NCI-H748 treated with DMSO at 0.1 percent for 48 hours (cell line): ENCODE measurements around the gene CLPTM1.
"Not testable (repeated sequence)": the region's sequence is repeated elsewhere in the genome, so short reads cannot be mapped to it uniquely, and the experiment has no call there.

ENCODE experiments used
- DNase-seq: peaks from one replicate; lab custom pipeline; 2025; lab: John Stamatoyannopoulos, UW

The CLPTM1 gene

GRCh38 chr19:44975444-44975843 lies 20.3 kb downstream of the CLPTM1 start:
- no peak for DNase-seq

GRCh38 chr19:44984005-44984404 lies 28.8 kb downstream of the CLPTM1 start:
- DNase-seq, result no peak

GRCh38 chr19:44985445-44985844 lies 30.3 kb downstream of the CLPTM1 start:
- no peak for DNase-seq

DNA sequence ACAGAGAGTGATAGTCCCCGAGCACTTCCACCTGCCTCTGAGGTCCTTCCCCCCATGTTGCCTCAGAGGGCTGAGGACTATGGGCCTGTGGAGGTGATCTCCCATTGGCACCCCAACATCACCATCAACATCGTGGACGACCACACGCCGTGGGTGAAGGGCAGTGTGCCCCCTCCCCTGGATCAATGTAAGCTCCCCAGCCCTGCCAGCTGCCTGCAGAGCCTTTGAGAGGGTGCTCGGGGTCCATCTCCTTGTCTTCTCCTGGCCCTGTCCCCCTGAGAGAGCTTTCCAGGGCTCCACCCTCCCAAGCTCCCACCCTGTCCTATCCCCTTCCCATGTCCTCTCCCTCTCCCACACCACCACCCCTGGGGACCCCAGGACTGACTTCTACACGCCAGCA lies 31.2 kb downstream of the CLPTM1 start:
- DNase-seq, result no peak

GRCh38 chr19:44987148-44987675 lies 32.0 kb downstream of the CLPTM1 start:
- no peak for DNase-seq

- no peak for DNase-seq
Measured at GRCh38 chr19:44988273-44988672, 33.1 kb downstream of the CLPTM1 start.

DNA sequence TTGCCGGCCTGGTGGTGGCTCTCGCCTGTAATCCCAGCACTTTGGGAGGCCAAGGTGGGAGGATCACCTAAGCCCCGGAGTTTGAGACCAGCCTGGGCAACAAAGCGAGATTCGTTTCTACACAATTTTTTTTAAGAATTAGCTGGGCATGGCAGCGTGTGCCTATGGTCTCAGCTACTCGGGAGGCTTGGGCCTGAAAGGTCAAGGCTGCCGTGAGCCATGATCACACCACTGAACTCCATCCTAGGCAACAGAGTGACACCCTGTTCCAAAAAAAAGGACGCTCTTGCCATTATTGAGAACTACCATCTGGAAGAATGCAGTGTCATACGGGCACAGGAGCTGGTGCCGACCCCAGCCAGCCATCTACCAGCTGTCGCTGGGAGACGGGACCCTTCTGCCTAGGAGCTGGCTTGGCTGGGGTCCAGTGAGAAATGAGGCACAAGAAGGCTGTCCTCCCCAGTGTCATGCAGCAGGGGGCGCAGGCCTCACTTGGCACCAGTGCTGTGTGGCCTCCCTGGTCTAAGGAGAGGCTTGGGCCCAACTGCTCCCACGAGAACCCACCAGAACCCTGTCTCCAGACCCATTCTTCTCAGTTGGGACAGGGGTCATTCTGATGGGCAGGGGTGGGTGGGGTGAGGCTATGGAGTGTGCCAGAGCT lies 33.8 kb downstream of the CLPTM1 start:
- no peak for DNase-seq

DNA sequence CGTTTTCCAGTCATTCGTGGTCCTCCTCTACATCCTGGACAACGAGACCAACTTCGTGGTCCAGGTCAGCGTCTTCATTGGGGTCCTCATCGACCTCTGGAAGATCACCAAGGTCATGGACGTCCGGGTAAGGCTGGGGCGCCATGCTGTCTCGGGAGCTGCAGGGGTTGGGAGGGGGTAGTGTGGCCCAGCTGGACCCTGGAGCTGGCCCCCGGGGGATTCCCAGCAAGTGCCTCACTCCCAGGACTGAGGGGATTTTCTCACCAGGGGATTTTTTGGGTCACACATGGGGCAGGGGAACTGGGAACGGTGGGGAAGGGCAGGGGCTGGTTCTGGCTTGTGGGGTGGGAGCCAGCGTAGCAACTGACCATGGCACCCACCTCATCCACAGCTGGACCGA lies 35.3 kb downstream of the CLPTM1 start:
- no peak for DNase-seq

- DNase-seq, result no peak
Measured at GRCh38 chr19:44990966-44991365, 35.8 kb downstream of the CLPTM1 start.

DNA sequence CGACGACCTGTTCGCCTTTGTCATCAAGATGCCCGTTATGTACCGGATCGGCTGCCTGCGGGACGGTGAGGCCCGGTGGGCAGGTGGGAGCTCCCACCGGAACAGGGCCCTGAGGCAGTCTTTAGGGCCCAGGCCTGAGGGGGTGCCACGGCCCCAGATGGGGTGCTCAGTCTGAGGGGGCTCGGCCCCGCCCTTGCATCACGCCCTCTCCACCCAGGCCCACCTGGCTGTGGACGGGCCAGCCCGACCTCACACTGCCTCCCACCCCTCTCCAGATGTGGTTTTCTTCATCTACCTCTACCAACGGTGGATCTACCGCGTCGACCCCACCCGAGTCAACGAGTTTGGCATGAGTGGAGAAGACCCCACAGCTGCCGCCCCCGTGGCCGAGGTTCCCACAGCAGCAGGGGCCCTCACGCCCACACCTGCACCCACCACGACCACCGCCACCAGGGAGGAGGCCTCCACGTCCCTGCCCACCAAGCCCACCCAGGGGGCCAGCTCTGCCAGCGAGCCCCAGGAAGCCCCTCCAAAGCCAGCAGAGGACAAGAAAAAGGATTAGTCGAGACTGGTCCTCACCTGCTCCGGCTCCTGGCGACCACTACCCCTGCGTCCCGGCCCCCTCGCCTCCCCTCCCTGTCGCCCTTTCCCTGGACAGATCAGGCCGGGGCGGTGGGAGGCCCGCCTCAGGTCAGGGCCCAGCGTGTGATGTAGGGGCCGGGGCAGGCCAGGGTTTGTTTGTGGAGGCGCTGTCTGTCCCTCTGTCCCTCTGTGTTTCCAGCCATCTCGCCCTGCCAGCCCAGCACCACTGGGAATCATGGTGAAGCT lies 37.4 kb downstream of the CLPTM1 start:
- no peak for DNase-seq

DNA sequence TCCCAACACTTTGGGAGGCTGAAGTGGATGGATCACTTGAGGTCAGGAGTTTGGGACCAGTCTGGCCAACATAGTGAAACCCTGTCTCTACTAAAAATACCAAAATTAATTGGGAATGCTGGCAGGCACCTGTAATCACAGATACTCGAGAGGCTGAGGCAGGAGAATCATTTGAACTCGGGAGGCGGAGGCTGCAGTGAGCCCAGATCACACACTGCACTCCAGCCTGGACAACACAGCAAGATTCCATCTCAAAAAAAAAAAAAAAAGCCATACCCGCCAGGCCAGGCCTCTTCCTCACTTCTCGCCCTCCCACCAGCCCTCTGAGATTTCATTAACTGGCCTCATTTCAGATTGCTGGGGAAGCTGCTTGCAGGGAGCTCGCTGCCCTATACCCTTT lies 38.3 kb downstream of the CLPTM1 start:
- DNase-seq, result no peak

DNA sequence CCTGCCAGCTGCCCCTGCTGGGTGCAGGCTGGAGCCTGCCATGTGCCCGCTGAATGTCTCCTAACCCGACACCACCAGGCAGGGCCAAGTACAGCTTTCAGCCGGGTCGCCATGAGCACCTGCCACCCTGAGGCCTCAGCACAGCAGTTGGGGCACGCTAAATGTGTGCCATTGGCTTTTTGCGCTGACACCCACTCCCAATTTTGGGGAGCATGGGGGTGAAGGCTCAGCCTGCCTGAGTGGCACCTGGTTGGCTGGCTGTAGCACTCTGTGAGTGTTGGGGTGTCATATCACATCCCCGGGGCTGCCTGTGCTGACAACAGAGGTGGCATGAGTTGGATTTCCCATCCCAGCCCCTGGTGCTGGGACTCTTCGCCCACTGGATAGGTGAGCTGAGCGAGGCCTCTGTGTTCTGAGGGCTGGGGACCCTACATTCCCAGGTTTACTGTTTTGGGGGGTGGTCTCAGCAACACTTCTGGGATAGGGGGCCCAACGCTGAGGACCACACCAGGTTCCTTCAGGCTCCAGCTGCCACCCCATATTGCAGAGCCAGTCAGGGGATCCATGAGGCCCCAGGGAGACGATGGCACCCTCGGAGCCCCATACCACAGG lies 38.9 kb downstream of the CLPTM1 start:
- no peak for DNase-seq

GRCh38 chr19:44998025-44998424 lies 42.8 kb downstream of the CLPTM1 start:
- no peak for DNase-seq

DNA sequence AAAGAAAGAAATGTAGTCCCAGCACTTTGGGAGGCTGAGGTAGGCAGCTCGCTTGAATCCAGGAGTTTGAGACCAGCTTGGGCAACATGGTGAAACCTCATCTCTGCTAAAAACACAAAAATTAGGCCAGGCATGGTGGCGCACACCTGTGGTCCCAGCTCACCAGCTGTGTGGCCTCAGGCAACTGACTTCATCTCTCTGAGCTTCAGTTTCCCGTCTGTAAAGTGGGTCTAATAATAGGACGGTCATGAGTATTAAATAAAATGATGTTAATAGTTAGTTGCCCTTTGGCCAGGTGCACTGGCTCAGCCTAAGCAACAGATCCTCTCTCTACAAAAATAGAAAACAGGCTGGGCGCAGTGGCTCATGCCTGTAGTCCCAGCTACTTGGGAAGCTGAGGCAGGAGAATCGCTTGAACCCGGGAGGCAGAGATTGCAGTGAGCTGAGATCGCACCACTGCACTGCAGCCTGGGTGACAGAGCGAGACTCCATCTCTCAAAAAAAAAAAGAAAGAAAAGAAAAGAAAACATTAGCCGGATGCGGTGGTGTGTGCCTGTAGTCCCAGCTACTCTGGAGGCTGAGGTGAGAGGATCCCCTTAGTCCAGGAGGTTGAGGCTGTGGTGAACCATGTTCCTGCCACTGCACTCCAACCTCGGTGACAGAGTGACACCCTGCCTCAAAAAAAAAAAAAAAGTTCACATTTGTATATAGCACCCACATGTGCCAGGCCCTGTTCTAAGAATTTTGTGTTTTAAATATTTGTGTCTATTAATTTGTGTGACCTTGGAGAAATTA lies 44.1 kb downstream of the CLPTM1 start:
- DNase-seq, result not testable (repeated sequence)

DNA sequence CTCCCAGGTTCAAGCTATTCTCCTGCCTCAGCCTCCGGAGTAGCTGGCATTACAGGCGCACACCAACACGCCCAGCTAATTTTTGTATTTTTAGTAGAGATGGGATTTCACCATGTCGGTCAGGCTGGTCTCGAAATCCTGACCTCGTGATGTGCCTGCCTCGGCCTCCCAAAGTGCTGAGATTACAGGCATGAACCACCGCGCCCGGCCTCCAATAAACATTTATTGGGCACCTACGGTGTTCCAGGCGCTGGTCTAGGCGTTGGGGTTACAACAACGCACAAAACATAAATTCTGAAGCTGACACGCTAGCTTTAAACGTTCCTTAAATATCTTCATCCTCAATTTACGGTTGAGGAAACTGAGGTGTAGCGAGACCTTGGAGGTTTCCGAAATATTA lies 45.5 kb downstream of the CLPTM1 start:
- not testable (repeated sequence) for DNase-seq

DNA sequence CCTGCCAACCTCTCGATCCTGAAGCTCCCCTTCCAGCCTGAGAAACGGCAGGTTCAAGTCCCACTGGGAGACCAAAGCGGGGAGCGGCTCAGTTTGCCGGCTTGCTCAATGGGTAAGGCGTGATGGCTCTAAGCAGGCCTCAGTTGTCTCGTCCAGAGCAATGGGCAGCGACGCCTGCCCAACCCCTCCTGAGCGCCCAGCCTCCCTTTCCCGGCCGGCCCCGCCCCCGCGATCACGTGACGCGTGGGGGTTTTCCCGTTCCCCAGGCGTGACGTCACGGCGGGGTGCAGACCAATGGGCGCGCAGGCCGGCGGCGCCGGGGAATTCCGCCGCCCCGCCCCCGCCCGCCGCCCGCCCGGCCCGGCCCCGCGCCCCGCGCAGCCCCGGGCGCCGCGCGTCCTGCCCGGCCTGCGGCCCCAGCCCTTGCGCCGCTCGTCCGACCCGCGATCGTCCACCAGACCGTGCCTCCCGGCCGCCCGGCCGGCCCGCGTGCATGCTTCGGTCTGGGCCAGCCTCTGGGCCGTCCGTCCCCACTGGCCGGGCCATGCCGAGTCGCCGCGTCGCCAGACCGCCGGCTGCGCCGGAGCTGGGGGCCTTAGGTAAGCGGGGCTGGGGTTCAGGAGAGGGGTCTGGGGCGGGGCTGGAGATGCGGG lies 46.0 kb downstream of the CLPTM1 start, which contains the start of gene RELB:
Gene RELB, plus strand, starts transcription at position 378 of the 653 bp plus-strand sequence. Its CDS starts 116 bp downstream, at position 494.
- peak; percentile 77 for DNase-seq

- DNase-seq, result no peak
Measured at GRCh38 chr19:45003485-45003884, 48.3 kb downstream of the CLPTM1 start.

GRCh38 chr19:45005787-45006186 lies 50.6 kb downstream of the CLPTM1 start:
- no peak for DNase-seq

DNA sequence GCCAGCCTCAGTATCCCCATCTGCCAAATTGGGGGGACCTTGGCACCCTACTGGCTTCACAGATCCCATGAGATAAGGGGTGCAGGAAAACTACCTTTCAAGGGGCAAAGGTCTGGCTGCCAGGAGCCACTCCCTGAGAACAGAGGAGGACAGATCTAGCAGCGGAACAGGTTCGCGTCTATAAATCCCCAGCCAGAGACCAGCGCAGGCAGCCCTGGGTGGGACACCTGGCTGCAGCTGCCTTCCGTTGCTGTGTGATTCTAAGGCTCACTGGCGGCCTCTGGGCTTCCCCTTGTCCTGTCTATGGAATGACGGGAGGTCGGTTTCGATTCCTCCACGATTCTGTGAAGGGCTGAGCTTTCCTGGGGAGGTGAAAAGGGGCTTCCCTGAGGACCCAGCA lies 53.4 kb downstream of the CLPTM1 start:
- DNase-seq, result no peak

DNA sequence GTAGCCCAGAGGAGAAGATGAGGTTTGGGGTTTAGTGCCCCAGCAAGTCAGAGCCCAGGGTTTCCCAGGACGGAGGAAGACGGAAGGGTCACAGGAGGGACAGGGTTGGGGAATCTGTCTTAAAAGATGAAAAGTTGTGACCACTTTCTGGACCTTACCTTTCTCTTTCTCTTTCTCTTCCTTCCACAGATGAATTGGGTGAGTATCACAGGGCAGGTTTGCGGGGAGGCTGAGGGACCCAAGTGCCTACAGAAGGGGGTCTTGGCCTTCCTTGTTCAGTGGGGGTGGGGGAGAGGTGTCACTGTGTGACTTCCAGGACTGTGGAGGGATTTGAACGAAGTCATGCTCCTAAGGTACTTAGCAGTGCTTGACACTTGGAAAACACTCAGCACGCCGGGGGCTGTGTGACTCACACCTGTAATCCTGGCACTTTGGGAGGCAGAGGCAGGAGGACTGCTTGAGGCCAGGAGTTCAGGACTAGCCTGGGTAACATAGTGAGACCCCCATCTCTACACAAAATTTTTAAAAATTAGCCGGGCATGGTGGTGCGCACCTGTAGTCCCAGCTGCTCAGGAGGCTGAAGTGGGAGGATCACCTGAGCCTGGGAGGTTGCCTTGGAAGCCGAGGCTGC lies 54.6 kb downstream of the CLPTM1 start:
- no peak for DNase-seq

- no peak for DNase-seq
Measured at GRCh38 chr19:45010306-45010705, 55.1 kb downstream of the CLPTM1 start.
